ENCODE results near the gene CCDC180.
"Not testable (repeated sequence)": the region's sequence is repeated elsewhere in the genome, so short reads cannot be mapped to it uniquely, and the experiment has no call there.

CCDC180 gene

DNA sequence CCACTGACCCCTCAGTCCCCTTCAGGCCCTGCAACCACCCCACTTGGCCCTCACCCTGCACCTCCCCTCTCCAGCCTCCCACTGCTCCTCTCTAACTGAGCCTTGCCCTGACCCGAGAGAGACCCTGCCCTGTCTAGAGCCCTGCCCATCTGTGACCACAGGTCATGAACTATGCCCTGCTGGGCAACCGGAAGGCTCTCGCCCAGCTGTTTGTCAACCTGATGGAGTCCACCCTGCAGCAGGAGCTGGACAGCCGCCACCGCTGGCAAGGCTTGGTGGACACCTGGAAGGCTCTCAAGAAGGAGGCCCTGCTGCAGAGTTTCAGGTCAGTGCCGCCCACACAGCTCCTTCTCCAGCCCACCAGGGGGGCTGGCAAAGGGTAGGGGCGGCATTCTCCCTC, 9.4 kb downstream of the CCDC180 start:
- H3K9me3 ChIP-seq (ENCODE audit: control insufficient read depth, insufficient read depth, low read length): no peaks in the 10 kb centered on the region
- H3K9ac ChIP-seq (ENCODE audit: low read depth, low read length): no peak overlapping the region
- H3K4me1 ChIP-seq (ENCODE audit: insufficient read depth, low read length): no peaks in the 10 kb centered on the region
- H3K36me3 ChIP-seq (ENCODE audit: insufficient read depth, low read length): peaks cover 3% of the 10 kb centered on the region; the same call in 1 of the 2 replicates

GRCh38 chr9:97318433-97318832, 11.0 kb downstream of the CCDC180 start:
- Histone ChIP-seq H3K9me3 (ENCODE audit: control insufficient read depth, insufficient read depth, low read length) (no peaks in the 10 kb centered on the region), H3K36me3 (ENCODE audit: insufficient read depth, low read length) (no peaks in the 10 kb centered on the region; the same call in 1 of the 2 replicates), H3K4me1 (ENCODE audit: insufficient read depth, low read length) (no peaks in the 10 kb centered on the region), H3K9ac (ENCODE audit: low read depth, low read length) (no peak overlapping the region)

- Histone ChIP-seq H3K9ac (ENCODE audit: low read depth, low read length) (no peak overlapping the region), H3K4me1 (ENCODE audit: insufficient read depth, low read length) (no peaks in the 10 kb centered on the region), H3K9me3 (ENCODE audit: control insufficient read depth, insufficient read depth, low read length) (no peaks in the 10 kb centered on the region), H3K36me3 (ENCODE audit: insufficient read depth, low read length) (no peaks in the 10 kb centered on the region)
These were observed 11.9 kb downstream of the CCDC180 start for GRCh38 chr9:97319395-97319794.

- no peaks in the 10 kb centered on the region for H3K9me3 ChIP-seq (ENCODE audit: control insufficient read depth, insufficient read depth, low read length)
- no peak overlapping the region for H3K9ac ChIP-seq (ENCODE audit: low read depth, low read length)
- no peaks in the 10 kb centered on the region for H3K4me1 ChIP-seq (ENCODE audit: insufficient read depth, low read length)
- H3K36me3 ChIP-seq (ENCODE audit: insufficient read depth, low read length): peaks cover under 1% of the 10 kb centered on the region; the same call in 1 of the 2 replicates
These were observed 12.7 kb downstream of the CCDC180 start for GRCh38 chr9:97320080-97320642.

GRCh38 chr9:97321251-97321650, 13.8 kb downstream of the CCDC180 start:
- Histone ChIP-seq H3K9ac (ENCODE audit: low read depth, low read length) (no peak overlapping the region), H3K4me1 (ENCODE audit: insufficient read depth, low read length) (no peaks in the 10 kb centered on the region), H3K36me3 (ENCODE audit: insufficient read depth, low read length) (peaks cover 4% of the 10 kb centered on the region; the same call in 1 of the 2 replicates), H3K9me3 (ENCODE audit: control insufficient read depth, insufficient read depth, low read length) (no peaks in the 10 kb centered on the region)

- no peaks in the 10 kb centered on the region for H3K9me3 ChIP-seq (ENCODE audit: control insufficient read depth, insufficient read depth, low read length)
- no peaks in the 10 kb centered on the region for H3K4me1 ChIP-seq (ENCODE audit: insufficient read depth, low read length)
- peaks cover 4% of the 10 kb centered on the region; the same call in 1 of the 2 replicates for H3K36me3 ChIP-seq (ENCODE audit: insufficient read depth, low read length)
- H3K9ac ChIP-seq (ENCODE audit: low read depth, low read length): no peak overlapping the region
These were observed 14.2 kb downstream of the CCDC180 start for GRCh38 chr9:97321691-97322090.

DNA sequence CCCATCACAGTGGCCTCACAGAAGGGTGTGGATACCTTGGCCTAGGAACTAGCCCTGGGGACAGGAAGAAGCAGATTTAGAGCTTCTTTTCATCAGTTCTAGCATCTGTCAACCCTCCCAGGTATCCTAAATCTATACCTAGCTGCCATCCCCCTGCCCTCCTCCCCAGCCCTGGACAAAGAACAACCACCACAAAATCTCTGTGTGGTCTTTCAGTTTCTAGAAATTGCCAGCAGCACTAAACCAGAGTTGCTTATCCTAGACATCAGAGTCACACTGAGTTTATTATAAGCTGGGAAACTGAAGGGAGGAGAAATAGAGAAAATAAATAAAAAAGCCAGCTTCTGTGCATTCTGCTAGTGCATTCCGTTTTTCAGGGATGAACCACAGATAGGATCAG, 14.6 kb downstream of the CCDC180 start:
- no peaks in the 10 kb centered on the region for H3K9me3 ChIP-seq (ENCODE audit: control insufficient read depth, insufficient read depth, low read length)
- peaks cover 4% of the 10 kb centered on the region; the same call in 1 of the 2 replicates for H3K36me3 ChIP-seq (ENCODE audit: insufficient read depth, low read length)
- H3K9ac ChIP-seq (ENCODE audit: low read depth, low read length): no peak overlapping the region
- no peaks in the 10 kb centered on the region for H3K4me1 ChIP-seq (ENCODE audit: insufficient read depth, low read length)

DNA sequence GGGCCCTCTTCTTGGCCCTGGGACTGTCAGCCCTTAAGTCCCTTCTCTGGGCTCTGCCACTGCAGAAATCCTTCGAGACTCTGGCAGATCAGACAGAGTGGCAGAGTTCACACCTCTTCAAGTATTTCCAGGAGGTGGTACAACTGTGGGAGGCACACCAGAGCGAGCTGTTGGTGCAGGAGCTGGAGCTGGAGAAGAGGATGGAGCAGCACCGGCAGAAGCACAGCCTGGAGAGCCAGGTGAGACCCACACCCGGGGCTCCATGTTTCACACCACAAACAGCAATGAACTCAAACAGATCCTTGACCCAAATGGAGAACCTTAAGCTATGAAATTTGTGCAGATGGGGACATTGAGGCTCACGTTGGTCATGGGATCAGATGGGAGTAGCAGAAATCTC, 17.5 kb downstream of the CCDC180 start:
- Histone ChIP-seq H3K9ac (ENCODE audit: low read depth, low read length) (no peak overlapping the region), H3K36me3 (ENCODE audit: insufficient read depth, low read length) (peaks cover 4% of the 10 kb centered on the region; the same call in 1 of the 2 replicates)

DNA sequence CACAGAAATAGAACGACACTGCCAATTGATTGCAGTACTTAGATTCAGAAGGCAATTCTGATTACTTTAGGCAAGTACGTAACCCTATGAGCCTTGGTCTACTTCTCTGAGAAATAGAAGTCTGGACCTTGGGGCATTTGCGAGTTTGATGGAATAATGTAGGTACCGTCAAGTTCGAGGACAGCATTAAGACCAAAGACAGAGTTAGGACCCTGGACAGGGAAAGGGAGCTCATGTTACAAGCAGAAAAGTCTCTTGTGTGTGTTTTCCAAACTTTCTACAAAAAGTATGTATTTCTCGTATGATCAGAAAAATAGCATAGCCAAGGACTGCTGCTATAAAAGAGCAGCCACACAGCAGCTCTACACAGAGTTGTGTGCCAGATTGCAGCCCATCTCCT, 20.1 kb downstream of the CCDC180 start:
- H3K36me3 ChIP-seq (ENCODE audit: insufficient read depth, low read length): peaks cover 4% of the 10 kb centered on the region; the same call in 1 of the 2 replicates
- no peaks in the 10 kb centered on the region for H3K4me1 ChIP-seq (ENCODE audit: insufficient read depth, low read length)
- no peaks in the 10 kb centered on the region for H3K9me3 ChIP-seq (ENCODE audit: control insufficient read depth, insufficient read depth, low read length)
- no peak overlapping the region for H3K9ac ChIP-seq (ENCODE audit: low read depth, low read length)

More for the DNA sequence above, 17.5 kb downstream of the CCDC180 start:
- Histone ChIP-seq H3K4me1 (ENCODE audit: insufficient read depth, low read length) (no peaks in the 10 kb centered on the region), H3K9me3 (ENCODE audit: control insufficient read depth, insufficient read depth, low read length) (no peaks in the 10 kb centered on the region)

GRCh38 chr9:97332993-97333392, 25.5 kb downstream of the CCDC180 start:
- Histone ChIP-seq H3K9me3 (ENCODE audit: control insufficient read depth, insufficient read depth, low read length) (no peaks in the 10 kb centered on the region), H3K36me3 (ENCODE audit: insufficient read depth, low read length) (no peaks in the 10 kb centered on the region; the same call in 1 of the 2 replicates), H3K4me1 (ENCODE audit: insufficient read depth, low read length) (no peaks in the 10 kb centered on the region), H3K9ac (ENCODE audit: low read depth, low read length) (no peak overlapping the region)

GRCh38 chr9:97335622-97336021, 28.2 kb downstream of the CCDC180 start:
- H3K9me3 ChIP-seq (ENCODE audit: control insufficient read depth, insufficient read depth, low read length); H3K4me1 ChIP-seq (ENCODE audit: insufficient read depth, low read length); H3K36me3 ChIP-seq (ENCODE audit: insufficient read depth, low read length); H3K9ac ChIP-seq (ENCODE audit: low read depth, low read length): not testable (repeated sequence)

DNA sequence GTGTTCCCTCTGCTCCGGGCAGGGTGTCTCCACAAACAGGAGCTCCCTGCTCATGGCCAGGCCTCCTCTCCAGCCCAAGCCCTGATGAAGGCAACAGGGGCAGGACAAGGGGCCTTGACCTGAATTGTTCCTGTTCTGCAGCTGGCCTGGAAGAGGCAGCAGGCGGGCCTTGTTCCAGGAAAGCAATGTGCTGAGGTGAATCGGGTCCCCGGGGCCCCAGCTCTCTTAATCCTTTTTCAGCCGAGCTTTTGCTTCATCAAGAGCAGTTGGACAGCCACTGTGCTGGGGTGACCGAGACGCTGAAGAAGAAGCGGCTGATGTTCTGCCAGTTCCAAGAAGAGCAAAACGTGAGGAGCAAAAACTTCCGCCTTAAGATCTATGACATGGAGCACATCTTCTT, 41.4 kb downstream of the CCDC180 start:
- no peaks in the 10 kb centered on the region for H3K9me3 ChIP-seq (ENCODE audit: control insufficient read depth, insufficient read depth, low read length)
- no peak overlapping the region for H3K9ac ChIP-seq (ENCODE audit: low read depth, low read length)
- H3K36me3 ChIP-seq (ENCODE audit: insufficient read depth, low read length): no peaks in the 10 kb centered on the region
- H3K4me1 ChIP-seq (ENCODE audit: insufficient read depth, low read length): no peaks in the 10 kb centered on the region

- H3K4me1 ChIP-seq (ENCODE audit: insufficient read depth, low read length): no peaks in the 10 kb centered on the region
- no peak overlapping the region for H3K9ac ChIP-seq (ENCODE audit: low read depth, low read length)
- no peaks in the 10 kb centered on the region for H3K9me3 ChIP-seq (ENCODE audit: control insufficient read depth, insufficient read depth, low read length)
- H3K36me3 ChIP-seq (ENCODE audit: insufficient read depth, low read length): no peaks in the 10 kb centered on the region
These were observed 41.9 kb downstream of the CCDC180 start for GRCh38 chr9:97349400-97349799.

DNA sequence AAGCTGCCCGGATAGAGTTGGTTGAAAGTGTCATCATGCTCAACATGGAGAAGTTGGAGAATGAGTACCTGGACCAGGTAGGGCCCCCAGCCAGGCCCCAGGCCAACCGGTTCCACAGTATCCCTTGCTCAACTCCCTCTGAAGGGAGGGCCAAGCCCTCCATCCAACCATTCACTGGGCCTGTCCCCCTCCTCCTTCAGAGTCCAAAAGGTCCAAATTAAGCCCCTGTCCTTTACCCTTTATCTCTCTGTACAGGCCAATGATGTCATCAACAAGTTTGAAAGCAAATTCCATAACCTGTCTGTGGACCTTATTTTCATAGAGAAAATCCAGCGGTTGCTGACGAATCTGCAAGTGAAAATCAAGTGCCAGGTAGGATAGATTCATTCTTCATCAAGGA, 47.2 kb downstream of the CCDC180 start:
- H3K4me1 ChIP-seq (ENCODE audit: insufficient read depth, low read length): peaks cover 7% of the 10 kb centered on the region; the same call in 1 of the 2 replicates
- H3K9me3 ChIP-seq (ENCODE audit: control insufficient read depth, insufficient read depth, low read length): no peaks in the 10 kb centered on the region
- no peaks in the 10 kb centered on the region for H3K36me3 ChIP-seq (ENCODE audit: insufficient read depth, low read length)
- no peak overlapping the region for H3K9ac ChIP-seq (ENCODE audit: low read depth, low read length)

GRCh38 chr9:97357056-97357455, 49.6 kb downstream of the CCDC180 start:
- Histone ChIP-seq H3K9ac (ENCODE audit: low read depth, low read length) (no peak overlapping the region), H3K9me3 (ENCODE audit: control insufficient read depth, insufficient read depth, low read length) (no peaks in the 10 kb centered on the region), H3K36me3 (ENCODE audit: insufficient read depth, low read length) (no peaks in the 10 kb centered on the region), H3K4me1 (ENCODE audit: insufficient read depth, low read length) (peaks cover 7% of the 10 kb centered on the region; the same call in 1 of the 2 replicates)

All from ES-I3 (cell line).